ENCODE measurements around the gene SLC39A1.

DNA sequence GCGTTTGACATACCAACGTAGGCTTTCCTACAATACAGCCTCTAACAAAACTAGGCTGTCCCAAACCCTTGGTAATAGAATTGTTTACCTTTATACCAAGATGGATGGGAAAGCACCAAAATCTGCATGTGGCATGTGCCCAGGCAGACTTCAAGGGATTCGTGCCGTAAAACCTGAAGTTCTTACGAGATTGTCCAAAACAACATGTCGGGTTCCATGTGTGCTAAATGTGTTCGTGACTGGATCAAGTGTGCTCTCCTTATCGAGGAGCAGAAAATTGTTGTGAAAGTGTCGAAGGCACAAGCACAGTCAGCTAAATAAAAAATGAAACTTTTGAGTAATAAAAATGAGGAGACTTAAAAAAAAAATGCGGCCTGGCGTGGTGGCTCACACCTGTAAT is 32.3 kb upstream of the SLC39A1 start:
- no peak for TF ChIP-seq POLR2A (IDR thresholded peaks at IDR 0.05)
- TF ChIP-seq, protein P1, sequence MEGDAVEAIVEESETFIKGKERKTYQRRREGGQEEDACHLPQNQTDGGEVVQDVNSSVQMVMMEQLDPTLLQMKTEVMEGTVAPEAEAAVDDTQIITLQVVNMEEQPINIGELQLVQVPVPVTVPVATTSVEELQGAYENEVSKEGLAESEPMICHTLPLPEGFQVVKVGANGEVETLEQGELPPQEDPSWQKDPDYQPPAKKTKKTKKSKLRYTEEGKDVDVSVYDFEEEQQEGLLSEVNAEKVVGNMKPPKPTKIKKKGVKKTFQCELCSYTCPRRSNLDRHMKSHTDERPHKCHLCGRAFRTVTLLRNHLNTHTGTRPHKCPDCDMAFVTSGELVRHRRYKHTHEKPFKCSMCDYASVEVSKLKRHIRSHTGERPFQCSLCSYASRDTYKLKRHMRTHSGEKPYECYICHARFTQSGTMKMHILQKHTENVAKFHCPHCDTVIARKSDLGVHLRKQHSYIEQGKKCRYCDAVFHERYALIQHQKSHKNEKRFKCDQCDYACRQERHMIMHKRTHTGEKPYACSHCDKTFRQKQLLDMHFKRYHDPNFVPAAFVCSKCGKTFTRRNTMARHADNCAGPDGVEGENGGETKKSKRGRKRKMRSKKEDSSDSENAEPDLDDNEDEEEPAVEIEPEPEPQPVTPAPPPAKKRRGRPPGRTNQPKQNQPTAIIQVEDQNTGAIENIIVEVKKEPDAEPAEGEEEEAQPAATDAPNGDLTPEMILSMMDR (IDR thresholded peaks at IDR 0.05): no peak

Measured in tibial nerve (tissue), 3 donors.